ENCODE data around the gene ACVR1.

ACVR1 gene

DNA sequence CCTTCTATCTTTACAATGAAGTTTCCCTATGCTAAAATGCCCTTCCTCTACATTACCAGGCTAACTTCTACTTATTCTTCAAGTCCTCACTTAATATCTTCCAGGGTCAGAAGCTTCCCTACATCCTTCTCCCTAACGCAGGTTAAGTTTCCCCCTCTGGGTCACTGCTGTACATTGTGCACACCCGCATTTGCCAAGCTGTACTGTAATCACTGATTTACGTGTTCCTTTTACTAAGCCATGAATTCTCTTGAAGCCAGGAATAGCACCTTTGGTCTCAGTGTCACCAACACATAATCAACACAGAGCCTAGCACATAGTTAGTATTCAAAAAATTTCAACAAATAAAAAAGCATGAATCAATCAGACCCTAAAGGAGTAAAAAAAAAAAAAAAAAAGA, 22.3 kb downstream of the ACVR1 start:
- POLR2A ChIA-PET: no interaction called here
- TF ChIP-seq, protein P1, sequence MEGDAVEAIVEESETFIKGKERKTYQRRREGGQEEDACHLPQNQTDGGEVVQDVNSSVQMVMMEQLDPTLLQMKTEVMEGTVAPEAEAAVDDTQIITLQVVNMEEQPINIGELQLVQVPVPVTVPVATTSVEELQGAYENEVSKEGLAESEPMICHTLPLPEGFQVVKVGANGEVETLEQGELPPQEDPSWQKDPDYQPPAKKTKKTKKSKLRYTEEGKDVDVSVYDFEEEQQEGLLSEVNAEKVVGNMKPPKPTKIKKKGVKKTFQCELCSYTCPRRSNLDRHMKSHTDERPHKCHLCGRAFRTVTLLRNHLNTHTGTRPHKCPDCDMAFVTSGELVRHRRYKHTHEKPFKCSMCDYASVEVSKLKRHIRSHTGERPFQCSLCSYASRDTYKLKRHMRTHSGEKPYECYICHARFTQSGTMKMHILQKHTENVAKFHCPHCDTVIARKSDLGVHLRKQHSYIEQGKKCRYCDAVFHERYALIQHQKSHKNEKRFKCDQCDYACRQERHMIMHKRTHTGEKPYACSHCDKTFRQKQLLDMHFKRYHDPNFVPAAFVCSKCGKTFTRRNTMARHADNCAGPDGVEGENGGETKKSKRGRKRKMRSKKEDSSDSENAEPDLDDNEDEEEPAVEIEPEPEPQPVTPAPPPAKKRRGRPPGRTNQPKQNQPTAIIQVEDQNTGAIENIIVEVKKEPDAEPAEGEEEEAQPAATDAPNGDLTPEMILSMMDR (IDR thresholded peaks at IDR 0.05; ENCODE audit: control extremely low read depth, extremely low read depth, low read depth, missing control alignments): no peak
- DNase-seq (ENCODE audit: extremely low spot score): no peak
- CTCF ChIA-PET: no interaction called here

DNA sequence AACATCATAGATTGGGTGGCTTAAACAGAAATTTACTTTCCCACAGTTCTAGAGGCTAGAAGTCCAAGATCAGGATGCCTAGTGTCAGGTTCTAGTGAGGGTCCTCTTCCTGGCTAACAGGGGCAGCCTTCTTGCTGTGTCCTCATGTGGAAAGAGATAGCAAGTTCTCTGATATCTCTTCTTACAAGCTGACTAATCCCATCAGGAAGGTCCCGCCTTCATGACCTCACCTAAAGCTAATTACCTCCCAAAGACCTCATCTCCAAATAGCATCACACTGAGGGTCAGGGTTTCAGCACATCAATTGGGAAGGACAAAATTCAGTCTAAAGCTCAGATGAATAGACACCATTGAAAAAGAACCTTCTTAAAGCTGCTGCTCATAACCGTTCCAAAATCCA, 22.9 kb downstream of the ACVR1 start:
- ChIA-PET CTCF (no interaction called here), POLR2A (no interaction called here)
- DNase-seq (ENCODE audit: extremely low spot score): no peak
- TF ChIP-seq, protein P1 (IDR thresholded peaks at IDR 0.05; ENCODE audit: control extremely low read depth, extremely low read depth, low read depth, missing control alignments): no peak

DNA sequence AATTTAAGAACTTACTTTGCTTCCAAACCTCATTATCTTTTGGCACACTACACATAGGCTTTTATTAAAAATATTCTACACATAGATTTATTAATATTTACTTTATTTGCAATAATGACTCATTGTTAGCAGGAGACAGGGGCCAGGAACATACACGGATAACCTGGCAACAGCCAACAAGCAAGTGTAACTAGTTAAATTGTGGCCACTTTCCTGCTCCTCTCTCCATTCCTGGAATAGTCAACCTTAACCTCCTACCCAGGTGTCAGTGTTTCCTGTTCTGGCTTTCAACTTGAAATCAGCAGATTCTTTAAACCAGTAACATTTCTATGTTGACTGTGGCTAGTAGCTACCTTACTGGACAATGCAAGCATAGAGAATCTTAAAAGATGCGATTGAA, 26.5 kb downstream of the ACVR1 start:
- no peak for DNase-seq (ENCODE audit: extremely low spot score)
- POLR2A ChIA-PET: no interaction called here

DNA sequence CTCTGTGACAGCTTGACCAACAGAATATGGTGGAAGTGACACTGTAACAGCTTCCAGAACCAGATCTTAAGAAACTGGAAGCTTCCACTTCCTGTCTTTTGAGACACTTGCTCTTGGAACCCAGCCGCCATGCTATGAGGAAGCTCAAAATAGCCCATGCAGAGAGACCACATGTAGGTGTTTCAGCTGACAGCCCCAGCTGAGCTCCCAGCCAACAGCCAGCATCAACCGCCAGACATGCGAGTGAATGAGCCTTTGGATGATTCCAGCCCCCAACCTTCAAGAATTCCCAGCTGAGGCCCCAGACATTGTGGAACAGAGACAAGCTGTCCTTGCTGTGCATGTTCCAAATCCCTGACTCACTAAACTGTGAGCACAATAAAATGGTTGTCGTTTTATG, 27.9 kb downstream of the ACVR1 start:
- TF ChIP-seq, protein P1 (IDR thresholded peaks at IDR 0.05; ENCODE audit: control extremely low read depth, extremely low read depth, low read depth, missing control alignments): no peak
- CTCF ChIA-PET: no interaction called here
- DNase-seq (ENCODE audit: extremely low spot score): no peak
- POLR2A ChIA-PET: no interaction called here

More for the DNA sequence above, 26.5 kb downstream of the ACVR1 start:
- TF ChIP-seq, protein P1 (IDR thresholded peaks at IDR 0.05; ENCODE audit: control extremely low read depth, extremely low read depth, low read depth, missing control alignments): no peak
- CTCF ChIA-PET: interaction anchor here (0.8 kb wide), 1 partner anchor 13 kb away, joined by 3 read pairs; no protein-coding TSS in a partner anchor

DNA sequence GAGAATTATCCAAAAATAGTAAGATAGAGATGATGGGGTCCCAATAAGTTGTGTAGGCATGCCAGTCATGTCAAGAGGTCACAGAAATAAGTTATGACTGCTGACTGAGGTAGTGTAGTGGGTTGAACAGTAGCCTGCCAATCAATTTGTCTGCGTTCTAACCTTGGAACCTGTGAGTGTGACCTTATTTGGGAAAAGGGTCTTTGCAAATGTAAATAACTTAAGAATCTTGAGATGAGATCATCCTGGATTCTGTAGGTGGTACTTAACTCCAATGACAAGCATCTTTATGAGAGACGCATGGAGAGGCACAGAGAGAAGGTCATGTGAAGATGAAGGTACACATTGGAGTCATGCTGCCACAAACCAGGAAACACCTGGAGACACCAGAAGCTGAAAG, 31.0 kb downstream of the ACVR1 start:
- DNase-seq (ENCODE audit: extremely low spot score): no peak
- ChIA-PET POLR2A (no interaction called here), CTCF (no interaction called here)
- TF ChIP-seq, protein P1 (IDR thresholded peaks at IDR 0.05; ENCODE audit: control extremely low read depth, extremely low read depth, low read depth, missing control alignments): no peak

DNA sequence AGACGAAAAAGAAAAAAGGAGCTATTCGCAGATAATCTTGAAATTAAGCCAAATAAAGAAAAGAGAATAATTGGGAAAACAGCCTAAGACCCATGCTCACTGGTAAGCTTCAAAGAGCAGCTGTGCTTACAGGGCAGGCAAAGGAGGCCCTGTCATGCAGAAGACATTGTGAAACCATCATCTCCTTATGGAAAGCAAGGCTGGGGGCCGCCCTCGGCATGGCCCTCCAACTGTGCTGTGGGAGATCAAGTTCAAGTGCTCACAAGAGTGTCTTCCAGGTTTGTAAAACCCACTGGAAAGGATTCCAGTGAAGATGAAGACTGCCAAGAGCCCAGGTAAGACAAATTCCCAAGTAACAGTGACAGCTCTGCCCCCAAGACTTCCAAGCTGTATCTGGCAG, 32.2 kb downstream of the ACVR1 start:
- ChIA-PET CTCF (interaction anchor here (1.5 kb wide), 1 partner anchor 22 kb away, joined by 3 read pairs; no protein-coding TSS in a partner anchor), POLR2A (no interaction called here)
- TF ChIP-seq, protein P1 (IDR thresholded peaks at IDR 0.05; ENCODE audit: control extremely low read depth, extremely low read depth, low read depth, missing control alignments): no peak
- no peak for DNase-seq (ENCODE audit: extremely low spot score)

DNA sequence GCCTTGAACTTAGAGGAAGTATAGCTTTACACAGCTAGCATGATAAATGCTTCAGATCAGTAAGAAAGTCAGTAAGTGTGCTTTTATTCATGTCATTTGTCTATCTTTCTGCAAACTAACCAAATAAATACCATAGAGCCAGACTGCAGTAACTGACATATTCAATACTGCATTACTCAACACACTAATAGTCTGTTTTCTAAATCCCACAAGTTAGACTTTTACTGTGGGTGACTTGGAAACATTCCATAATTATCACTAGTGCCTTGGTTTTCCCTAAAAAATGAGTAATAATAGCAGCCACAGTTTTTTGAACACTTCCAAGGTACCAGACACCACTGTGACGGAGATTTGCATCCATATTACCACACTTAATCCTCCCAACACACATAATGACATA, 33.0 kb downstream of the ACVR1 start:
- TF ChIP-seq, protein P1 (IDR thresholded peaks at IDR 0.05; ENCODE audit: control extremely low read depth, extremely low read depth, low read depth, missing control alignments): no peak
- POLR2A ChIA-PET: no interaction called here
- CTCF ChIA-PET: interaction anchor here (1.5 kb wide), 1 partner anchor 21 kb away, joined by 3 read pairs; no protein-coding TSS in a partner anchor
- DNase-seq (ENCODE audit: extremely low spot score): no peak

All from GM10248 (cell line).